ENCODE data around the gene WDTC1.

The WDTC1 gene

DNA sequence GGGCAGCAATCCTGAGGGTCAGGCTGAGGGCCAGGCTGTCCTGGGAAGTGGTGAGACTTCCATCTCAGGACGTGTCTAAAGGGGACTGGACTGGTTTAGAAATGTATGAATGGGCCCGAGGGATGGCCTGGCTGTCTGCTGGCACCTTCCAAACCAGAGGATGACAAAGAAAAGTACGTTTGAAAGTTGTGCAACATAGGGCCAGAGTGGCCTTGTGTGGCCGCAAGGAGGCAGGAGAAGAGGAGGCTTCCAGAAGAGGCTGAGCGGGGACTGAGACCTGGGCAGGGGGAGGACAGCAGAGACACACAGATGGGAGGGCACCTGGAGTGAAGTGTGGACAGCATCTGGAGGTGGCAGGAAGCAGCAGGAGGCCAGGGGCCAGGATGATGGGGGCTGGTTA lies 104.8 kb downstream of the WDTC1 start:
- no peak for DNase-seq

DNA sequence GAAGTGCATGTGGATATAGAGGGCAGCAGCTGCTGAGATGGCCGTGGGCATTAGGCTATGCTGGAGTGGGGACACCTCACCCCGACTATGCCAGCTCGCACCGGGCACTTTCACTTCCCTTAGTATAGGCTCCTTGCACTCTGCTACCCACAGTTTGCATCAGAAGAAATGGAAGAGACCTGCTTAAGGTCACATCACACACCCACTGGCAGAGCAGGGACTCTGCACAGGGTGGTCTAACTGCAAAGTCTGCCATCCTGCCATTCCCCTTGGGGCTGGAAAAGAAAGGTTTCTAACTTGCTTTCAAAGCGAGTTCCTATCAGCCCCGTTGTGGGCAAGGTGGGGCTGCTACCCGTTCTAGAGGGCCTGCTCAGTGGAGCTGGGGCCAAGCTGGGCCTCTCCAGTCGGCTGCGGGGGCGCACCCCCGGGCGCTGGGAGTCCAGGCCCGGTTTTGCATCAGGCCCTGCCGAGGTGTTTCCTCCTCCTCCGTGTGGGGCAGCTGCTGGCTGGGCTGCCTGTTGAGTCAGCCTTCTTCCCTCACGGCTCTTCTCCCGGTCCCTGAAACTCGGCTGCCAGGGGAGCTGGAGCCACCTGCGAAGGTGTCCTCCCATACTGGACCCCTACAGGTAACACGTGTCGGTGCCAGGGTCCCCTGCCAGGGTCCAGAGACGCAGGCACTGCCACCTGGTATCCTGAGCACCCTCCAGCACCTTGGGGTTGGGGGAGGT lies 107.3 kb downstream of the WDTC1 start, which contains the start of gene SYTL1:
TSS of gene SYTL1 (plus strand) at position 498 of the 728 bp plus-strand sequence. CDS start 3,313 bp downstream, outside the sequence.
- no peak for DNase-seq

DNA sequence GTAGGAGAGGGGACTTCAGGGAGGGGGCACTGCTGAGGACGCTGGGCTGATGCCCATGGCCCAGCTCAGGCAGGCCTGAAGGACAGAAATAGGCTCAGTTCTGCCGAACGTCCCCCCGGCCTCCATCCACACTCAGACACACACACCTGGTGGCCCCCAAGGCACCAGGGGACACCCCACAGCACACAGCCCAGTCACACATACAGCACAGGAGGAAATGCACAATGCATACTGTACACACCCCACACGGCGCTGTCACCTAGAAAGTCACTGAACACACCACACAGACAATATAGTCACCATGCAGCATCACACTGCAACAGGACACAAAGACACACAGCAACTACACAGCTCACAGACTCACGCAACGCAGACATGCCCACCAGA lies 108.0 kb downstream of the WDTC1 start:
- no peak for DNase-seq

DNA sequence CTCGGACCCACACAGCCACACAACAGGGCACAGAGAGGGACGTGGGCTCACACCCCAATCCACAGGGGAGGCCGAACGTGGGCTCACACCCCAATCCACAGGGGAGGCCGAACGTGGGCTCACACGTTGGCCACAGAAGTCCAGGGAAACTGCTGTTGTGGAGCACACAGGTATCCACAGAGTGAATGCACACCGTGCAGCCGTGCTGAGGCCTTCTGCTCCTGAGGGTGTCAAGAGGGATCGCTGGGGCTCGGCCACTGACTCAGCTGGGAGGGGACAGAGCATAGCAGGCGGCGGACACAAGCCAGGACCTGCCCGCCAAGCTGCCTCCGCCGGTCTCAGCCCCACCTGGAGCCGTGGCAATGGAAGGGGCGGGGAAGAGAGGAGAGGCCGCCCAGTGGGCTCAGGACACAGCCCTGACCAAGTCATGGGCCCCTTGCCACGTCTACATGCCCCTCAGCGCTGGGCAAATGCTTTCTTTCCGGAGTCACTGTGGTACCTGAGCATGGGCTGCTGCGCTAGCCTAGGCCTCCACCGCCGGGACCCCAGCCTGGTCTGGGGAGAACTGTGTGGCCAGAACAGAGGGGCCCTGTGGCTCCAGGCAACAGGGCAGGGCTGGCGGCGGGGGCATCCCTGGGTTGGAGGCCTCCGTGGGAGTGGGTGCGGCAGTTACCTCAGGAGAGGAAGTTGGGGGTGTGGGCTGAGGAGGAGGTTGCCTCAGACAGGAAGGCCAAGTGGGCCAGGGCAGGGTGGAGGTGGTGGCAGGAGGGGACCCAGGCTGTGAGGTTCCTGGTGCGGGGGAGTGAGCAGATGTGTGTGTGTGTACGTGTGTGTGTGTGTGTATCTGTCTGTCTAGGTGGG lies 108.6 kb downstream of the WDTC1 start:
- no peak for DNase-seq

DNA sequence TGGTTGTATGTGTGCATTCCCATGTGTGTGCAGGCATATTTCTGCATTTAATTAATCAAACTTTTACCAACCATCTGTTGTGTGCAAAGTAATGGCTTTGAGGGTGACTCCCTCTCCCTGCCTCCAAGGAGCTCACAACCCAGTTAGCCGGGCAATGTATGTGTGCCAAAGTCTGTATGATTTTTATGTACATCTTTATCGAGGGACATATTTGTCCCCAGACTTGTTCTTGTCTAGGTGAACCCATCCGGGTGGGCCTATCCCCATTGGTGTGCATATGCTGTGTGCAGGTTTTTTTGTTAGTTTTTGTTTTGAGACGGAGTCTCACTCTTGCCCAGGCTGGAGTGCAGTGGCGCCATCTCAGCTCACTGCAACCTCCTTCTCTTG lies 109.2 kb downstream of the WDTC1 start:
- DNase-seq = no peak

DNA sequence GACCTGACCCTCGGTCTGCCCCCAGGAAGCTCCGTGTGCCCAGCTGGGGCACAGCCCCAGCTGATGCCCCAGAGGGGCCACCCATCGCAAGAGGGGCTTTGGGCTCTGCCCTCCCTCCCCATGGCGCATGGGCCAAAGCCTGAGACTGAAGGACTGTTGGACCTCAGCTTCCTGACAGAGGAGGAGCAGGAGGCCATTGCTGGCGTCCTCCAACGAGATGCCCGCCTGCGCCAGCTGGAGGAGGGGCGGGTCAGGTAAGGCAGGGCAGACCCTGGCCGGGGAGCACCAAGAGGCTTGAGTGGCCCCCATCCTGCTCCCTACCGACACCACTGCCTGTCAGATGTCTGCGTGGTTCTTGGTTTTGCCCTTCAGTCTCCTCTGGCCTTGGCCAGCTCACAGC lies 110.8 kb downstream of the WDTC1 start:
- DNase-seq = no peak

DNA sequence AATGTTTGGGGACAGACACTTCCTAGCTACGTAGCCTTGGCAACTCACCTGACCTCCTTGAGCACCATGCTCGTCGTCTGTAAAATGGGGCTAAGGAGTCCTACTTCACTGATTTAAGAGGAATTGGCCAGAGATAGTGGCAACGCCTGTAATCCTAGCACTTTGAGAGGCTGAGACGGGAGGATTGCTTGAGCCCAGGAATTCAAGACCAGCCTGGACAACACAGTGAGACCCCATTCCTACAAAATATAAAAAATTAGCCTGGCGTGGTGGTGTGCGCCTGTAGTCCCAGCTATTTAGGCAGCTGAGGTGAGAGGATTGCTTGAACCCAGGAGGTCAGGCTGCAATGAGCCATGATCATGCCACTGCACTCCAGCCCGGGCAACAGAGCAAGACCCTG lies 111.9 kb downstream of the WDTC1 start:
- no peak for DNase-seq

DNA sequence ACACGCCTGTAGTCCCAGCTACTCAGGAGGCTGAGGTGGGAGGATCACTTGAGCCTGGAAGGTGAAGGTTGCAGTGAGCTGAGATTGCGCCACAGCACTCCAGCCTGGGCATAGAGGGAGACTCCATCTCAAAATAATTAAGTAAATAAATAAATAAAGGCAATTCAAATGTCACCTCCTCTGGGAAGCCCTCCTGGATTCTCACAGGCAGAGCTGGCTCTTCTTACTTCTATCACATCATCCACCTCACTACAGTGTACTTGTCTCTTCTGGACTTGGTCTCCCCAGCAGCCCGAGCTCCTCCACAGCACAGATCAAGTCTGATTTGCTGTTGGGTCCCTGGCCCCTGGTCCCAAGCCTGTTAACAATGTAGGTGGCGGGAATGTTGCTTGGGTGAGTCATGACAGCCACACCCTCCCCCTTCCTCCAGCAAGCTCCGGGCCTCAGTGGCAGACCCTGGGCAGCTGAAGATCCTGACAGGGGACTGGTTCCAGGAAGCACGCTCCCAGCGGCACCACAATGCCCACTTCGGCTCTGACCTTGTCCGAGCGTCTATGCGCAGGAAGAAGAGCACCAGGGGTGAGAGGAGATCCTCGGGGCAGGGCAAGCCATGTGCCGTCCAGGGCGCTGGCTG lies 112.7 kb downstream of the WDTC1 start:
- no peak for DNase-seq

DNA sequence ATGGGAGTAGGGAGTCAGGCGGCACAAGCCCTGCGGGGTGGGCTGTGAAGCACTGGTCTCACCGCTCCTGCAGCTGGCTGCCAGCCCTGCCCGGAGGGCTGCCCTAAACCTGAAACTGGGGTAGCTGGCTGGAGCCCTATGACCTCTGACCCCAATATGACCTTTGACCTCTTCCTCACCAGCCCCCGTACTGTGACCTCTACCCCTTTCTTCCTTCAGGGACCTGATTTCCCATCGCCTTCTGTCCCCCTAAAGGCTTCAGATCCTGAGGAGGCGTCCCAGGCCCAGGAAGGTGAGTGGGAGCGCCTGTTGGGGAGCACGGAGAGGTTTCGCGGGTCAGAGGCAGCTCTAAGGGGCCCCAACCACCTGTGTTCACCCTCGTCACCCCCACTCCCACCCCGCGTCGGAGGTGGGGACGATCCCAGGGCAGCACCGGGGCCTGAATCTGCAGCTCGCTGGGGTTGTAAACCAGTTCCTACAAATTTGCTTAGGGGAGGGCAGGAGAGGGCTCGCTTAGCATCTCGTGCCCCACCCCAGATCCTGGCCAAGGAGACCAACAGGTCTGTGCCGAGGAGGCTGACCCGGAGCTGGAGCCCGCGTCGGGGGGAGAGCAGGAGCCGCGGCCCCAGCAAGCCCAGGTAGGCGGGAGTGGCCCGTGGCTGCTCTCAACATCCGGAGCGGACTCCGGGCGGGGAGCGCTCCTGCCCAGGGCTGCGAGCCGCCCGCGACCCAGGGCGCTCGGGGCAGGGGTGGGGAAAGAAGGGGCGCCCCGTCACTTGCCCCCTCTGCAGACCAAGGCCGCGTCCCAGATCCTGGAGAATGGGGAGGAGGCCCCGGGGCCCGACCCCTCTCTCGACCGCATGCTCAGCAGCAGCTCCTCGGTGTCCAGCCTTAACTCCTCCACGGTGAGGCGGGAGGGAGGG lies 114.7 kb downstream of the WDTC1 start:
- no peak for DNase-seq

DNA sequence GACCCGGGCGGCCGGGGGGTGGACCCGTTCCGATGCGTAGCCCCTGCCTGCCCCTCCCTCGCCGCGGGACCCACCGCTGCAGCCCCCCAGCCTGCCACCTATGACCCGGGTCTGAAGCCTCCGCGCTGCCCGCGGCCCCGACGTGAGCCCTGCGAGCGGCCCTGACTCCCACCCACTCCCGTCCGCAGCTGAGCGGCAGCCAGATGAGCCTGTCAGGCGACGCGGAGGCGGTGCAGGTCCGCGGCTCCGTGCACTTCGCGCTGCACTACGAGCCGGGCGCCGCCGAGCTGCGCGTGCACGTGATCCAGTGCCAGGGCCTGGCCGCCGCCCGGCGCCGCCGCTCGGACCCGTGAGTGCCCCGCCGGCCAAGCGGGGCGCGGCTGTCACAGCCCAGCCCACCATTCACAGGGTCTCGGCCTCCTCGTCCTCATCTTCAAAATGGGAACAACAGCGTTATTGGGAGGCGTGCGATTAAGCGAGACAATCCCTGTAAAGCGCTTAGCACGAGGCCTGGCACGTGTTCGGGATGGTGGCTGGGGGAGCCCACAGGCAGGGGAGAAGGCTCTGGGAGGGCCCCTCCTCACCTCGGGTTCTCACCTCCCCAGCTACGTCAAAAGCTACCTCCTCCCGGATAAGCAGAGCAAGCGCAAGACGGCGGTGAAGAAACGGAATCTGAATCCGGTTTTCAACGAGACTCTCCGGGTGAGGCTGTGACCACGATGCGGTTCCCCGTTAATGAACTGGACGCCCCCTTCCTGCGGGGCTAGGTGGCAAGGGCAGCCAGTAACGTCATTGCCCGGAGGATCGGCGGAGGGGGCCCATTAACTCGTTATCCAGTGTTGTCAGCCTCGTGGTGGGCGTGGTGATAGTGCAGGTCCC lies 115.6 kb downstream of the WDTC1 start:
- DNase-seq = no peak

DNA sequence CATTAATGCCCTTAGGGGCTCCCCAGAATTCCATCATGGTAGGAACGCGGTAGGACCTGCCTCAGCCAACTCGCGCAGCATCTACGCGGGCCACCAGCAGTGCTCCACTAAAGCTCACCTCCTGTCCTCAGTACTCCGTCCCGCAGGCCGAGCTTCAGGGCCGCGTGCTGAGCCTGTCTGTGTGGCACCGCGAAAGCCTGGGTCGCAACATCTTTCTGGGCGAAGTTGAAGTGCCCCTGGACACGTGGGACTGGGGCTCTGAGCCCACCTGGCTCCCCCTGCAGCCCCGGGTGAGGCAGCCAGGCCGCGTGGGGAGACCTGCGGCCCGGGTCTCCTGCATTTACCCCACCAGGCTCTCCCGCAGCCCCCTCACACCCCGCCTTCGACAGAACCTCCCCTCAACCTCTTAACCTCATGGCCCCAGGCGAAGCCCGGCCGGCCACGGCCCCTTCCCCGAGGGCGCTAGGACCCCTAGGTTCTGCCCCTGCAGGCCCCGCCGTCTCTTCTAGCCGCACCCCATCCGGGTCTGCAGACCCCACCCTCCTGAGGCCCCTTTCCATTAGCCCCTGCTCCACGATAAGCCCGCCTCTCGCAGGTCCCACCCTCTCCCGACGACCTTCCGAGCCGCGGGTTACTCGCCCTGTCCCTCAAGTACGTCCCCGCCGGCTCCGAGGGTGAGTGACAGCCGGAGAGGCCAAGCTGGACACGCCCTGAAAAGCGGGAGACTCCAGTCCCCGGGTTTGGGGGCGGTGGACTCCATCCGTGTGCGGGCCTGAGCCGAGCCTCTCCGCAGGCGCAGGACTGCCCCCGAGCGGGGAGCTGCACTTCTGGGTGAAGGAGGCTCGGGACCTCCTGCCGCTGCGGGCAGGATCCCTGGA lies 116.5 kb downstream of the WDTC1 start:
- no peak for DNase-seq

DNA sequence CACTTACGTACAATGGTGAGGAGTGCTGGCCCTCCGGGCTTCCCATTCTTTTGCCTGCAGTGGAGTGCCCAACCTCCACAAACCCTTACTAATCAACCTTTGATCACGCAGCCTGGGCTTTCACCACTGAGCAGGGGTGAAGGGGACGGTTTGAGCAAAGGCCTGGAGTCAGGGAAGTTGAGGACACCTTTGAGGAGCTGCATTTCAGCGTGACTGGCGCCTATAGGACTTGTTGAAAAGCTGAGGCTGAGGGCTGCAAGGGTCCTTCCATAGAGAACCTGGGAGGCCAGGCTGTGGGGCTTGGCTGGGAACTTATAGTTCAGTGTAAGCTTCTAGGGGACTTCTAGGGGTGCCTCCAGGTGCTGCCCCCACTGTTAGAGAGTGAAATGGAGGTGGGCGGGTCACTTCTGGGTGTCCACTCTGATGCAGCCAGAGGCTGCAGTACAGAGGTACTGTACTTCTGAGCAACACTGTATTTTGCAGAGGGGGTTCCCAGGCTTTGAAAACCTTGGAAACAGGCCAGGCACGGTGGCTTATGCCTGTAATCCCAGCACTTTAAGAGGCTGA lies 117.2 kb downstream of the WDTC1 start:
- no peak for DNase-seq

DNA sequence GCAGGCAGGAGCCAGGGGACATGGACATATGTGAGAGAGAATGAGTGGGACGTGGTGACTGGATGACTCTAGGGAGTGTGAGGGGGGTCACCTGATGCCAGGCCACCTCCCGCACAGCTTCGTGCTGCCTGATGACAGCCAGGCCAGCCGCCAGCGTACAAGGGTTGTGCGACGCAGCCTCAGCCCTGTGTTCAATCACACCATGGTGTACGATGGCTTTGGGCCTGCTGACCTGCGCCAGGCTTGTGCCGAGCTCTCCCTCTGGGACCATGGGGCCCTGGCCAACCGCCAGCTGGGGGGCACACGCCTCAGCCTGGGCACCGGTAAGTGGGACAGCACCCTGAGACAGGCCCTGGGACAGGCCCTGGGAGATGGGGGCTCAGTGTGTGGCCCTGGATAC lies 118.7 kb downstream of the WDTC1 start:
- no peak for DNase-seq

DNA sequence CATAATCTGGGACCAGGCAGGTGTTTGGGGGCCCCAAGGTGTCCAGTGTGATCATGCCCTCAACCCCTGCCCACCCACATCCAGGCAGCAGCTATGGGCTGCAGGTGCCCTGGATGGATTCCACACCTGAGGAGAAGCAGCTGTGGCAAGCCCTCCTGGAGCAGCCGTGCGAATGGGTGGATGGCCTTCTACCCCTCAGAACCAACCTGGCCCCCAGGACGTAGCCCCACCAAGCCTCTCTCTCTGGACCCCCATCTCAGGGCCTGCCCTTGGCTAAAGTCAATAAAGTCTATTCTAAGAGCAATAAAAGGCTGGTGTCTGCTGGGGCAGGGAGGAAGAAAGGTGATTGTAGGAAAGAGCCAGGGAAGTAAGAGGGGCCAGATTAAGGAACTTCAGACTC lies 119.2 kb downstream of the WDTC1 start:
- DNase-seq = no peak

DNA sequence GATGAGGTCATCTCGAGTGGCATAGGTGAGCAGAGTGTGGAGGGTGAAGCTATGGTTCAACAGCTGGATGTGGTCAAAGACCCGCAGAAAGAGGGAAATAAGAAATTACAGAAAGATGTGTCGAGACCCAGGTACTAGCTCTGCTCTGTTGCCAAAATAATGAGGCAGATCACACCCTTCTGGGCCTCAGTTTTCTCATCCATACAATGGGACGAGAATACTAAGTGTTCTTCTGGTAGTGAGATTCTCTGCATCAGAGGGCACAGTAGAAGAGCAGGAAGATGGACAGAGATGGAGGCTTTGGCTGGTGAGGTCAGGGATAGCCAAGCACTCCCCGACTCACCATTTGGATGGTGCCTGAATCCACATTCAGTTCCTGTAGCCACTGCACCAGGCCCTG lies 121.3 kb downstream of the WDTC1 start:
- no peak for DNase-seq

DNA sequence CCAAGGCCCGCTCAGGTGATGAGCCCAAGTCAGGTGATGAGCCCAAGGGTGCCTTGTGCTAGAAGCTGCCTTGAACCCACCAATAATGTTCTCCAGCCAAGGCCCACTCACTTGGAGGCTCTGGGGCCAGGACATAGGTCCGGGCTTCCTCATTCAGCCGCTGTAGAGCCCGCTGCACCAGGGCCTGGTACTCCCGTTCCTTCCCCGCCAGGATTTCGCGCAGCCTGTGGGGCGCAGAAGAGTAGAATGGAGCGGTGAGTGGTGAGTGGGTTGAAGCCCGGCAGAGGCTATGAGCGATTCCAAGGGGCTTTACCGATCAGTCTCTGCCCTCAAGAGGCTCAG lies 121.8 kb downstream of the WDTC1 start:
- no peak for DNase-seq

DNA sequence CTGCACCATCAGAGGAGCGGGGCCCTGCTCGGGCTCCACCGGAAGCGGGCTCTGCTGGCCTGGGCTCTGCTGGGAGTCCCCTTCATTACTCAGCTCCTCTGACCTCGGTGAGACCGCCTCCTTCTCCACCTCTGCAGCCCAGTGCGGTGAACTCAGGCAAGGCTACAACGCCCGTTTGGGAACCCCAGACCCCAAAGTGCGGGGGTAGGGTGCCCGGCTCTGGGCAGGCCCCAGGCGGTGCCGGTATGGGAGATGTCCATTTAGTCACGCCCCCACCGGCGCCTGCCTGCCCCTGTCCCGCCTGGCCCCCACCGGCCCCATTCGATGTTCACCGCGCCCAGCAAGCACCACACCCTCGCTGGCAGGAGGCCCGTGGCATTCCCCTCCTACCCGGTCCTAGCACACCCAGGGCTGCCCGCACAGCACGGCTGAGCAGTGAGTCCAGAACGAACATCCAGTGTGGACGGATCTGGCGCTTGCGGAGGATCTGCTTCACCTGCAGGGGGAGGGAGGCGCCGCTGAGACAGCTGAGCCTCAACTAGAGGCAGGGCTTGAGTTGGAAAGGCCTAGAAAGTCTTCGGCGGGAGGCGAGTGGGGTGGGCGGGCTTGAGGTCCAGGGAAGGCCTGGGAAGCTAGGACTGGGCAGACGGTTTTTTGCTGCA lies 122.3 kb downstream of the WDTC1 start:
- no peak for DNase-seq

DNA sequence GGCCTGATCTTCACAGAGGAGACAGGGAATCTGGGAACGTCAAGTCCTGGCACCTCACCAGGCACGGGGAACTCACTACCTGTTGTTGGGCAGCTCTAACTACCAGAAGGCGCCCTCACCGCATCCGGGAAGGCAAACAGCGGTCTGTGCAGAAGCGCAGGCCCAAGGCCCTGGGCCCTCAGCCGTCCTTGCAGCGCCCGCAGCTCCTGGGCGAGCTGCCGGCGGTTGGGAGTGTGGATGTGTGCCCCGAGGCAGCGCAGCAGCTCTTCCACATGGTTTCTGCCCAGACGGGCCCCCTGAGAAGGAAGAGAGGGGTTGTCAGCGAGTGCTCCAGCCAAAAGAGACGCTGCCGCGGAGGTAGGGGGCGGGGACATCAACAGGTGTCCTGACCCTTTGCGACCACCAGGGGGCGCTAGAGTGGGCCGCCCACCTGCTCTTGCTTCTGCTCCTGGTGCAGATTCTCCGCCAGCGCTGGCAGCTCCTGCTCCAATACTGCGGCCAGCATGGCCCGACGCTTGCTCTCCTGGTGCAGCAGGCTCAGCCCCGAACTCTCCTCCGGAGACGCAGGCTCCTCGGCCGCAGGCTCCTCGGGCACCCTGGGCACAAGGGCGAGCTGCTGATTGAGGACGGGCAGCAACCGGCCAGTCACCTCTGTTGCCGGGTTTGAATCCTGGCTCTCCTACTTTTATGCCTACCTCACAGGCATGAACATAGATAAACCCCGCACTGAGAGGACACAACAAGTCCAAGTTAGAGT lies 123.0 kb downstream of the WDTC1 start:
- DNase-seq = no peak

Data from GOT3 (cell line).